ENCODE measurements around the gene NEK6. TPM values are rescaled to one million over a fixed set of nuclear protein-coding genes. Genes with fewer than 3 reads are reported as not detected.

Gene NEK6
- total and polyA plus RNA-seq, 7 experiments from 2014 or later, result 0.43 to 32.8 (median 2.3) TPM

DNA sequence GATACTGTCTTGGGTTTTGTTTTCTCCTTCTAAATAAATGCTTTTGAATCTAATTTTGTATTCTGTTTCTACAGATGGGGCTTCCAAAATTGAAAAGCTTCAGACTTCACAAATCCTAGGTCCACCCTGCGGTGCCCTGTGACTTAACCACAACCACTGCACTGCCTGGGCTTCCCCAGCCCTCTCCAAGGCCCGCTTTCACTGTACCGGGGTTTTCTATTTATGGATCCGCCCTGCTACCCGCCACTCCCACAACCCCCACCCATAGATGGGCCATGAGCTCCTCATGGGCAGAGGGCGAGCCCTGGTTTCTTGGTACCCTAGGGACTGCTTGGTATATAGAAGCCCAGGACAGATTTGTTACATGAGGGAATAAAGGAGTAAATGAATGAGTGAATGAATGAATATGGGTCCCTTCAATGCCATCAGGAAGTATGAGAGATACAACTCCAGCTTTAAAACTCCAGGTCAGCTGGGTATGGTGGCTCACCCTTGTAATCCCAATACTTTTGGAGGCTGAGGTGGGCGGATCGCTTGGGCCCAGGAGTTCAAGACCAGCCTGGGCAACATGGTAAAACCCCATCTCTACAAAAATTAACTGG is 39.8 kb upstream of the NEK6 start:
- Histone ChIP-seq H3K4me1 (ENCODE audit: control insufficient read depth in 2 of 2, insufficient read depth in 2 of 2, low read length in 2 of 2) (peaks cover 16 to 58% of the 10 kb centered on the region in 2 donors), H3K27ac (ENCODE audit: low read depth, low read length) (no peak overlapping the region), H3K36me3 (ENCODE audit: control insufficient read depth in 2 of 3, insufficient read depth in 3 of 3, low read length in 3 of 3) (no peaks in the 10 kb centered on the region), H3K4me3 (ENCODE audit: low read length) (no peak overlapping the region), H3K27me3 (ENCODE audit: control insufficient read depth in 2 of 2, insufficient read depth in 2 of 2, low read length in 2 of 2) (no peaks in the 10 kb centered on the region), H3K9me3 (ENCODE audit: control insufficient read depth in 2 of 3, low read length in 3 of 3) (no peaks in the 10 kb centered on the region)
- Mint-ChIP-seq H3K4me3 (peak overlapping the region in 2 of 10 donors; percentile 20 to 78), H3K27me3 (peaks cover 0 to 3% (median 0%) of the 10 kb centered on the region in 5 donors), H3K9me3 (peaks cover 0 to 5% (median 0%) of the 10 kb centered on the region in 11 donors), H3K4me1 (peaks cover 13 to 69% (median 38%) of the 10 kb centered on the region in 7 donors), H3K36me3 (no peaks in the 10 kb centered on the region), H3K27ac (peak overlapping the region in 2 of 9 donors; percentile 48 to 75)
- DNase-seq (no peak), ATAC-seq (peak; percentile 19)
- CTCF ChIA-PET, result no interaction called here
- intact Hi-C loops (cut with micrococcal nuclease), result no loop called here
- POLR2A ChIA-PET, result no interaction called here

DNA sequence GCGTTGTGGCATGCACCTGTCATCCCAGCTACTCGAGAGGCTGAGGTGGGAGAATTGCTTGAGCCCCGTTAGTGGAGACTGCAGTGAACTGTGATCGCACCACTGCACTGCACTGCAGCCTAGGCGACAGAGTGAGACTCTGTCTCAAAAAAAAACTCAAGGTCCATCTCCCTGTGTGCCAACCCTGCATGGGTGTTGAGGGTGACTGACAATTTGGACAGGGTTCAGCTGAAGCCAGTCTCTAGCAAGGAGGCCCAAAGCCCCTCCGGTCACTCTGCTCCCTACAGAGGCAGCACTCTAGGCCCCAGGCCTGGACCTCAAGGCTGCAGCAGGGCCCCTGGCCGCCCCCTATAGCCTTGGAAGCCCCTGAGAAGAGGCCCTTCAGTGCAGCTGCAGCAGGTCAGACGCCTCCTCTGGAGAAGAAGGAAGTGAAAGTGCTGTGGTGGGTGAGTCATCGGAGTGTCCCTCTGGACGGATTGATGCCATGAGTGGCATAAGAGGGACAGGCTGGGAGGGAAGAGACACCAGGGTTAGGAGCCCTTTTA is 39.2 kb upstream of the NEK6 start:
- peak overlapping the region in 1 of 10 donors; percentile 21 for H3K4me3 Mint-ChIP-seq
- peak in 1 of 9 donors; percentile 62 for DNase-seq

GRCh38 chr9:124218987-124219461 is 38.7 kb upstream of the NEK6 start:
- POLR2A ChIA-PET, result no interaction called here
- H3K4me1 Mint-ChIP-seq, result peaks cover 13 to 66% (median 35%) of the 10 kb centered on the region in 7 donors
- H3K4me3 ChIP-seq (ENCODE audit: low read length), result no peak overlapping the region
- peaks cover 0 to 5% (median 0%) of the 10 kb centered on the region in 11 donors for H3K9me3 Mint-ChIP-seq
- DNase-seq (peak in 1 of 9 donors; percentile 20), ATAC-seq (no peak)
- peaks cover 16 to 53% of the 10 kb centered on the region in 2 donors for H3K4me1 ChIP-seq (ENCODE audit: control insufficient read depth in 2 of 2, insufficient read depth in 2 of 2, low read length in 2 of 2)
- peaks cover 0 to 6% (median 0%) of the 10 kb centered on the region in 5 donors for H3K27me3 Mint-ChIP-seq
- H3K27ac ChIP-seq (ENCODE audit: low read depth, low read length), result no peak overlapping the region
- CTCF ChIA-PET, result no interaction called here
- H3K4me3 Mint-ChIP-seq, result peak overlapping the region in 1 of 10 donors; percentile 21
- no peaks in the 10 kb centered on the region for H3K27me3 ChIP-seq (ENCODE audit: control insufficient read depth in 2 of 2, insufficient read depth in 2 of 2, low read length in 2 of 2)
- no peaks in the 10 kb centered on the region for H3K36me3 ChIP-seq (ENCODE audit: control insufficient read depth in 2 of 3, insufficient read depth in 3 of 3, low read length in 3 of 3)
- no peaks in the 10 kb centered on the region for H3K36me3 Mint-ChIP-seq
- intact Hi-C loops (cut with micrococcal nuclease), result no loop called here
- peak overlapping the region in 1 of 9 donors; percentile 55 for H3K27ac Mint-ChIP-seq
- H3K9me3 ChIP-seq (ENCODE audit: control insufficient read depth in 2 of 3, low read length in 3 of 3), result no peaks in the 10 kb centered on the region

More for the DNA sequence above, 39.2 kb upstream of the NEK6 start:
- Mint-ChIP-seq H3K27ac (peak overlapping the region in 1 of 9 donors; percentile 55), H3K27me3 (peaks cover 0 to 3% (median 0%) of the 10 kb centered on the region in 5 donors), H3K36me3 (no peaks in the 10 kb centered on the region), H3K4me1 (peaks cover 13 to 68% (median 38%) of the 10 kb centered on the region in 7 donors), H3K9me3 (peaks cover 0 to 5% (median 0%) of the 10 kb centered on the region in 11 donors)
- CTCF ChIA-PET, result no interaction called here
- Histone ChIP-seq H3K36me3 (ENCODE audit: control insufficient read depth in 2 of 3, insufficient read depth in 3 of 3, low read length in 3 of 3) (no peaks in the 10 kb centered on the region), H3K4me3 (ENCODE audit: low read length) (no peak overlapping the region), H3K27me3 (ENCODE audit: control insufficient read depth in 2 of 2, insufficient read depth in 2 of 2, low read length in 2 of 2) (no peaks in the 10 kb centered on the region), H3K27ac (ENCODE audit: low read depth, low read length) (no peak overlapping the region), H3K9me3 (ENCODE audit: control insufficient read depth in 2 of 3, low read length in 3 of 3) (no peaks in the 10 kb centered on the region), H3K4me1 (ENCODE audit: control insufficient read depth in 2 of 2, insufficient read depth in 2 of 2, low read length in 2 of 2) (peaks cover 16 to 58% of the 10 kb centered on the region in 2 donors)
- intact Hi-C loops (cut with micrococcal nuclease), result no loop called here
- POLR2A ChIA-PET, result no interaction called here
- peak; percentile 68 for ATAC-seq

GRCh38 chr9:124220946-124221451 is 36.8 kb upstream of the NEK6 start:
- ChIA-PET POLR2A (no interaction called here), CTCF (interaction anchor here (0.6 kb wide), 1 partner anchor 37 kb away, joined by 3 read pairs; no protein-coding TSS in a partner anchor)
- H3K4me1 Mint-ChIP-seq, result peaks cover 13 to 47% (median 20%) of the 10 kb centered on the region in 7 donors

DNA sequence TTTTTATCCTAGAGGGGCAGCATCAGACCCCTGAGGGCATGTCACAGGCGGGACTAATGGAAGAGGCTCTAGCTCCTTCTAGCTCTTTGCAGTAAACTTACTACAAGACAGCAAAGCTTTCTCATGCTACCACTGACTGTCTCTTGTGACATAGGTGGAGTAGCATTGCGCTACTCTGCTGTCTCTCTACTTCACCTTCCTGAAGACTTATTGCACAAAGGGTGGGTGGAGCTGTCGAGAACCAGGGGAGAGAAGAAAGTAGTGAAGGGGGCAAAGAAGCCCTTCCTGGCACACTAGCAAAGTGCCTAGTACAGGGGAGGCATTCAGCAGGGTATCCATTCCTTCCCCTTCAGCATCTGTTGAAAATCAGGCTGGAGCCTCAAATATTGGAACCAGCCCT is 36.1 kb upstream of the NEK6 start:
- Mint-ChIP-seq H3K4me1 (peaks cover 9 to 41% (median 14%) of the 10 kb centered on the region in 7 donors), H3K27me3 (peaks cover 0 to 17% (median 0%) of the 10 kb centered on the region in 5 donors), H3K27ac (peak overlapping the region in 1 of 9 donors; percentile 22), H3K9me3 (peaks cover 0 to 5% (median 0%) of the 10 kb centered on the region in 11 donors), H3K36me3 (no peaks in the 10 kb centered on the region), H3K4me3 (no peak overlapping the region)
- CTCF ChIA-PET, result no interaction called here
- no peak for DNase-seq
- Histone ChIP-seq H3K4me3 (ENCODE audit: low read length) (no peak overlapping the region), H3K9me3 (ENCODE audit: control insufficient read depth in 2 of 3, low read length in 3 of 3) (no peaks in the 10 kb centered on the region), H3K27me3 (ENCODE audit: control insufficient read depth in 2 of 2, insufficient read depth in 2 of 2, low read length in 2 of 2) (no peaks in the 10 kb centered on the region), H3K36me3 (ENCODE audit: control insufficient read depth in 2 of 3, insufficient read depth in 3 of 3, low read length in 3 of 3) (no peaks in the 10 kb centered on the region), H3K27ac (ENCODE audit: low read depth, low read length) (no peak overlapping the region), H3K4me1 (ENCODE audit: control insufficient read depth in 2 of 2, insufficient read depth in 2 of 2, low read length in 2 of 2) (peaks cover 9 to 27% of the 10 kb centered on the region in 2 donors)
- peak; percentile 13 for ATAC-seq
- POLR2A ChIA-PET, result no interaction called here
- intact Hi-C loops (cut with micrococcal nuclease), result no loop called here

More at GRCh38 chr9:124220946-124221451, 36.8 kb upstream of the NEK6 start:
- H3K4me3 Mint-ChIP-seq, result no peak overlapping the region
- peaks cover 0 to 15% (median 0%) of the 10 kb centered on the region in 5 donors for H3K27me3 Mint-ChIP-seq
- Histone ChIP-seq H3K4me1 (ENCODE audit: control insufficient read depth in 2 of 2, insufficient read depth in 2 of 2, low read length in 2 of 2) (peaks cover 16 to 34% of the 10 kb centered on the region in 2 donors), H3K27ac (ENCODE audit: low read depth, low read length) (no peak overlapping the region), H3K27me3 (ENCODE audit: control insufficient read depth in 2 of 2, insufficient read depth in 2 of 2, low read length in 2 of 2) (no peaks in the 10 kb centered on the region), H3K9me3 (ENCODE audit: control insufficient read depth in 2 of 3, low read length in 3 of 3) (no peaks in the 10 kb centered on the region), H3K36me3 (ENCODE audit: control insufficient read depth in 2 of 3, insufficient read depth in 3 of 3, low read length in 3 of 3) (no peaks in the 10 kb centered on the region), H3K4me3 (ENCODE audit: low read length) (no peak overlapping the region)
- H3K9me3 Mint-ChIP-seq, result peaks cover 0 to 5% (median 0%) of the 10 kb centered on the region in 11 donors
- intact Hi-C loops (cut with micrococcal nuclease), result no loop called here
- ATAC-seq (no peak), DNase-seq (no peak)
- H3K27ac Mint-ChIP-seq, result no peak overlapping the region
- no peaks in the 10 kb centered on the region for H3K36me3 Mint-ChIP-seq

DNA sequence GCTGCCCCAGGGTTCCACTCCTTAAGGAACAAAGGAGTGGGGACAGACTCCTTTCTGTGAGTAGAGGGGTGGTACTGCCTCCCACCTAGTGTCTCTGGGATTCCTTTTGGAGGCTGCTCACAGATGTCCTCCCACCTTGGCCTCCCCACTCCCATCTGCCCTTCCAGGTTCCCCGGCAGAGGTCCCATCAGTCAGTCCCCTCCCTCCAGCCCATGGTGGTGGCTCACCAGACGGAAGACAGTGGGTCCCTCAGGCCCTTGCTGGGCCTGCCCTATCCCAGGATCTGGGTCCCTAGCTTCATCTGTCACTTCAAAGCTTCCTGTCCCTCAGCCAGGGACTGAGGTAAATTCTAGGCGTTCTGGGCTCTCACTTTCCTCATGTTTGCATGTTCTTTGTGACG is 35.6 kb upstream of the NEK6 start:
- Mint-ChIP-seq H3K36me3 (no peaks in the 10 kb centered on the region), H3K4me1 (peaks cover 5 to 36% (median 9%) of the 10 kb centered on the region in 7 donors), H3K4me3 (no peak overlapping the region), H3K9me3 (peaks cover 0 to 5% (median 0%) of the 10 kb centered on the region in 11 donors), H3K27me3 (peaks cover 0 to 19% (median 0%) of the 10 kb centered on the region in 5 donors), H3K27ac (no peak overlapping the region)
- no peaks in the 10 kb centered on the region for H3K9me3 ChIP-seq (ENCODE audit: control insufficient read depth in 2 of 3, low read length in 3 of 3)
- ATAC-seq, result no peak
- H3K27ac ChIP-seq (ENCODE audit: low read depth, low read length), result no peak overlapping the region
- no peaks in the 10 kb centered on the region for H3K36me3 ChIP-seq (ENCODE audit: control insufficient read depth in 2 of 3, insufficient read depth in 3 of 3, low read length in 3 of 3)
- CTCF ChIA-PET, result no interaction called here
- no peaks in the 10 kb centered on the region for H3K27me3 ChIP-seq (ENCODE audit: control insufficient read depth in 2 of 2, insufficient read depth in 2 of 2, low read length in 2 of 2)
- intact Hi-C loops (cut with micrococcal nuclease), result no loop called here
- no peak overlapping the region for H3K4me3 ChIP-seq (ENCODE audit: low read length)
- DNase-seq, result no peak
- peaks cover 5 to 22% of the 10 kb centered on the region in 2 donors for H3K4me1 ChIP-seq (ENCODE audit: control insufficient read depth in 2 of 2, insufficient read depth in 2 of 2, low read length in 2 of 2)
- POLR2A ChIA-PET, result no interaction called here
